Activated CD4-positive, alpha-beta T cell treated with anti-CD3 and anti-CD28 coated beads, Interleukin-2, Interleukin-6, amounts not matched to agents 100 ng/mL and 50 ng/mL, durations not matched to agents 16 hours and 8 hours (primary cell): Measurements from ENCODE around the gene WWC1.

Experiments
- DNase-seq: peaks from one replicate; pipeline ENCODE4 v3.0.0-alpha.2; 2020

Gene WWC1

DNA sequence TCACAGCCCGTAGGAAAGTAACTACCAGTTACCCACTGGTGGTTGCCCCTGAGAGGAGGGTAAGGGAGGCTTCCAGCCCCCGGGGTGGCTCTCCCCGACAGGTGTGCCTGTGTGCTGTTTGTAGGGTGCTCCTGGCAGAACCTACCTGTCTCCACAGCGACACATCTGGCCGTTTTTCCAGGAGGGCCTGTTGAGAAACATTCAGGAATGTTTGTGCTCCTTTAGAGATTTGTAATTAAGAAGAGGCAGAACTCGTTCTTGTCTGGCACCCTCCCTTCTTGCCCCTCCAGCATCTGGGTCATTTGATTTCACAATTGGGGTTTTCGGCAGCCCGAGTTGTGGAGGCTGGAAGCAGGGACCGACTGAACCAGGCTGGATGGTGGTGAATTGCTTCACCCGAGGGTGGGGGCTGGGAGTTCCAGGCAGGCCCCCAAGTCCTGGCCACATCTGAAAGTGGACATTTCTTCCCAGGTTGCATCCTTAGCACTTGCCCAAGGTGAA lies 74.2 kb downstream of the WWC1 start:
- no peak for DNase-seq

DNA sequence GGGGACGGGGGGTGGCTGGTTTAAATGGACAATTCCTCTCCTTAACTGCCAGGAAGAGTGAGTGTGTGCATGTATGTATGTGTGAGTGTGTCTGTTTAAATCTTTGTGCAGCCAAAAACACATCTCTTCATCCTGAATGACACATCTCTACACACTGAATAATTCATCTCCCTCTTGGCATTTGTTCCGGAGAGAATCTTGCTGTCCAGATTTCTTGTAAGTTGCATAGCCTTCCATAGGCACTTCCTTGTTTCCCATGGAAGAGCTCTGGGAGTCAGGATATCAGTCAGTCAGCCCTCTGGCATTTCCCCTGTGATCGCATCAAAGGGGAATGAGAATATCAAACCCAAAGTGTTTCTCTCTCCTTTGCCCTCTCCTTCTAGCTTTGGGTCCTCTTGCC lies 74.7 kb downstream of the WWC1 start:
- no peak for DNase-seq

DNA sequence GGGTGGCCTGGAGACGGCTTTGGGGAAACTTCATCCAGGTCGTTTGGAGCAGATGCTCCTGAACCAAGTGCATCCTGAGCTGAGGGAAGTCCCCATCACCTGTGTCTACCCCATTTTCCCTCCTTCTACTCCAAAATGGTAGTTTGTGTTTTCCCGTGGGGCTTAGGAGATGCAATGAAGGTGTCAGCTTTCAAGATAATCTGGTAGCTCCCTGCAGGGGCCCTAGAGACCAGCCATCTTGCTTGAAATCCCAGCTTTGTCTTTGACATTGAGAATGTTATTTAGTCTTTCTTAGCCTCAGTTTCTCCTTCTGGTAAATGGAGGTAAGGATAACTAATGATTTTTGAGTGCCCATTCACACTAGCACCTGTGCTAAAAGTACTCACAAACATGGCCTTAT lies 77.4 kb downstream of the WWC1 start:
- DNase-seq = no peak

DNA sequence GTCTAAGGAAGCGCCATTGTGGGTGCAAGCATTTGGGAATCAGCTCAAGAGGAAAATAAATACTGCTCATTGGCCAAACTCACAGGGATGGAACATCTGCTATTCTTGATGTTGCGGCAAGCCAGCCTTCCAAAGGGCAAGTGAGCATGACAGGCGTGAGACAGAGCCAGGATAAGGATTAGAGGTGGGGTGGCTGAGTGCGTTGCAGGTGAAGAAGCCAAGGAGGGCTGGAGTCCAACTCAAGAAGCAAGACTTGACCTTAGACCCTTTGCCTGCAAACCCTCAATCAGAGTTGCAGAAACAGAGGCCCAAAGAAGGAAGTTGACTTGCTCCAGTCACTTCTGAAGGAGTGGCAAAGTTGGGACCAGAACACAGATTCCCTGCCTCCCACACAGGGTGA lies 79.4 kb downstream of the WWC1 start:
- DNase-seq = no peak

DNA sequence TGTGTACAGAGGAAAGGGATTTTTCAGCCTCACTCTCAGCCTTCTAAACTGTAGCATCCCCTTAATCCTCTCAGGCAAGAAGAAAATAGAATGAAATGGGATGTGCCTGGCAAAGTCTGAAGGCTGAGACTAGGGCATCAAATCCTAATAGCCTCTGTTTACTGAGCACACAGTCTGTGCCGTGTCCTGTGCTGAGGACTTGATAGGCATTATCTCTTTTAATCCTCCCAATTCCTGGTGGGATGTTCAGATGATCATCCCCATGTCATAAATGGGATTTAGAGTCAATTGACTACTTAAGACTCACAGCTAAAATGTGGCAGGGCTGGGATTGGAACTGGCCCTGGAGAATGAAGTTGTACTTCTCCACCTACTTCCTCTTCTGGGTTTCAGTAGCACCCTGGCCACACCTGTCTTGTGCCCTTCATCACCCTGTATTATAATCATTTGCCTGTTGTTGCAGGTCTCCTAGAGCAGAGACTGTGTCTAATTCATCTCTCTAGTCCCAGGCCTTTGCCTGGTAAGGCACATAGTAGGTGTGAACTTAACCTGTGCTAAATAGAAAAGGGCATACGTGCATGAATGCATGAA lies 81.0 kb downstream of the WWC1 start:
- DNase-seq = no peak

DNA sequence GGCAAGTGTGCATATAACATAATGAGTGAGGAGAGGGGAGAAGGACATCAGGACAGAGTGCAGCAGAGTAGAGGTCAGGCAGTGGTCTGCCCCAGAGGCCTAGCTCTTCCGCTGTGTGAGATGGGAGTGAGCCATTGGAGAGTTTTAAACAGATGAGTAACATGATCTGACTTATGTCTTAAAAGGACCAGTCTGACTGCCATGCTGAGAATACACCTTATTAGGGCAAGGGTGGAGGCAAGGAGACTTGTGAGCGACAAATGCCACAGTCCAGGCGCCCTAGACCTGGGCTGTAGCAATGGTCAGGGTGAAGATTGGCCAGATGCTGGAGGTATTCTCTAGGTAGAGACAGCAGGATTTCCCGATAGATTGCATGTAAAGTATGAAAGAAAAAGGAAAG lies 83.1 kb downstream of the WWC1 start:
- DNase-seq = no peak

DNA sequence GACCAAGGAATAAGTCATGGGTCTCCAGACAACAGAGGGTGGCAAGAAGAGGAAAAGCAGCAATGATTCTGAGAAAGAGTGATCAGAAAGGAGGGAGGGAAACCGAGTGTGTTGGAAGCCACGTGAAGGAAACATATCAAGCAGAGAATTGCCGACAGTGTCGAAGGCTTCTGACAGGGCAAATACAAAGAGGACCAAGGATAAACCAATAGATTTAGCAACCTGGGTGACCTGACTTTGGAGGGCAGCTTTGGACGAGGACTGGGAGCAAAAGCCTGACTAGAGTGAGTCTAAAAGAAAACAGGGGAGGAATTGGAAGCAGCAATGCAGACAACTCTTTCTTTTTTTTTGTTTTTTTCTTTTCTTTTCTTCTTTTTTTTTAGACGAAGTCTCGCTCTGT lies 83.8 kb downstream of the WWC1 start:
- DNase-seq = no peak

DNA sequence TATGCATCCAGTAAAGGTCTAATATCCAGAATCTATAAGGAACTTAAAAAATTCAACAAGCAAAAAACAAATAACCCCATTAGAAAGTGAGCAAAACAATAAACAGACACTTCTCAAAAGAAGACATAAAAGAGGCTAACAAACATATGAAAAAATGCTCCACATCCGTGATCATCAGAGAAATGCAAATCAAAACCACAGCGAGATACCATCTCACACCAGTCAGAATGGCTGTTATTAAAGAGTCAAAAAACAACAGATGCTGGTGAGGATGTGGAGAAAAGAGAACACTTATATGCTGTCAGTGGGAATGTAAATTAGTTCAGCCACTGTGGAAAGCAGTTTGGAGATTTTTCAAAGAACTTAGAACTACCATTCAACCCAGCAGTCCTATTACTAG lies 86.1 kb downstream of the WWC1 start:
- peak; percentile 11 for DNase-seq

DNA sequence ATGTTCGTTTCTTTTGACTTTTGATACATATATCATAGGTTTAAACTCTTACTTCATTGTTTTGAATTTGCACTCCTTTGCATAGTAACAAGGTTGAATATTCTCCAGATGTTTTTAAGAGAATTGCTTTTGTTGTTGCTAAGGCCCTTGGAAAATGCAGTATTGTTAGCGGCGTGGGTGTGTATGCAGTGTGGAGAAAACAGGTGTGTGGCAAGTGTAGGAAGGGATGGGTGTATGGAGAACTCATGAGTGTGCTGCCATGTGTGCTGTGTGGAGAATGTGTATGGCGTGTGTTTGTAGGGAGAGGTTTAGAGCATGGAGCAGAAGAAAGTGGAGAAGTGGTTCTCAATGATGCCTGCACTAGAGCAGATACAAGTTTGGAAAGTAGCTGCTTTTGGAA lies 87.3 kb downstream of the WWC1 start:
- DNase-seq = no peak

DNA sequence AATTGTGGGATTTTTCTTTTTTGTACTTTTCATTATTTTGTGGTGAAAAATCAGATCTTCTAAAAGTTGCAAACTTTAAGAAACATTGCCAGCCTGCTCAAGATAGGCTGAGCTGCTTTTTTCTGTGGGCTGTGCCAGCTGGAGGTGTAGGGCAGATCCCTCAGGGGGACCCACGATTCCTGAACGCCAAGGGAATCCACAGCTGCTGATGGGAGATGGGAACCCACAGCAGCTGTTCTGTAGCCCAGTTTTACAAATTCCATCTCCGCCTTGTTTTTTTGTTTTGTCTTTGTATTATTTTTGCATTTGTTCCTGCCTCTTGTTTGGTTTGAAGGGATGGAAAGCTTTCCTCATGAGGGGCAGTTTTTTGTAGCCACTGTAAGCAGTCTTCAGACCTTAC lies 91.0 kb downstream of the WWC1 start:
- no peak for DNase-seq

DNA sequence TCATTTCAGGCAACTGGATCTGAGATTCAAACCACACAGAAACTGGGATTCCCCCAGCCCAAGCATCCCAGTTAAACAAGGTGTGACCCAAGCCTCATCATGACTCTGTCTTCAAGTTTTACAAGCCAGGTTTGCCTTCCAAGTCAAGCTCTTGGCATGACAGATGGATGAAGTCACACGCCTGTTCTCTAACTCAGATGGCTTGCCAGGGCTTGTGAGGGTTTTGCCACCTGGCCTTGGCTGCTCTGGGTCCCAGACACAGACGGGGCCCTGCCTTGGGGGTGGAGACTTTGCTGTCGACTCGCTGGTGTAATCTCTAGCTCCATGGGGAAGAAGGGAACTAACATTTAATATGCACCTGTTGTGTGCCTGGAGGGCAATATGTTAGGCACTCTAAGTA lies 99.0 kb downstream of the WWC1 start:
- no peak for DNase-seq

DNA sequence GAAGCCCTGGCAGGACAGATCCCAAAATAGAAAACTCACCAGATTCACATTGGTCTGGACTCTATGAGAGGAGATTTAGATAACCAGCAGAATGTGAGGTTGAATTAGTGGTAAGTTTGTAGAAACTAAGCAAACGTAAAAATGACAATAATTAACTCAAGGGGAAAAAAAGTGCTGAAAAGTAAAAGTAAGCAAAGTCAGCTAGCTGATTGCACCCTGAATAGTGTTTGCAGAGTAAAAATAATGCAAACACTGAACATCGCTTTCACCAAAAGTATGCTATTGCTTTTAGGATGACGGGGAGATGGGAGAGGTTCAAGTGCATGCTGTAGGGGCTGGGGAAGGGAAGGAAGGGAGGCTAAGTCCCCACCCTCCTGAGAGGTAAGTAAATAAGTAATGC lies 102.3 kb downstream of the WWC1 start:
- no peak for DNase-seq

DNA sequence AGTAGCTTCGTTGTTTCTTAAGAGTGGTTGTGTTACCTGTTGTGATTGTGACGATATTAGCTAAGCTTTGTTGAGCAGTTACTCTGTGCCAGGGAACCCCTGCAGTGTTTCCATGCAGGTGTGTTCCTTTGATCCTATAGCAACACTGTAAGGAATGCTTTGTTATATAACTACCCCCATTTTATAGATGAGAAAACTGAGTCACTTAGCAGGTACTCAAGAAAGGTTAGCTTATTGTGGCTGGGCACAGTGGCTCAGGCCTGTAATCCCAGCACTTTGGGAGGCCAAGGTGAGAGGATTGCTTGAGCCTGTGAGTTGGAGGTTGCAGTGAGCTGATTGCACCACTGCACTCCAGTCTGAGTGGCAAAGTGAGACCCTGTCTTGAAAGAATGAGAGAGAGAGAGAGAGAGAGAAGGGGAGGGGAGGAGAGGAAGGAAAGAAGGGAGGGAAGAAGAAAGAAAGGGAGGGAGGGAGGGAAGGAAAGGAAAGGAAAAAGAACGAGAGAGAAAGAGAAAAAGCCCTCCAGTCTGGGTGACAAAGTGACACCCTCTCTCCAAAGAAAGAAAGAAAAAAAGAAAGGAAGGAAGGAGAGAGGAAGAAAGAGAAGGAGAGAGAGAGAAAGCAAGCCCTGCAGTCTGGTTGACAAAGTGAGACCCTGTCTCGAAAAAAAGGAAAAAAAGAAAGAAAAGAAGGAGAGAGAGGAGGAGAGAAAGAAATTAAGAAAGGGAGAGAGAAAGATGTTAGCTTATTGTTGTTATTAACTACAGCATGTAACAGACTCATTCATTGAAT lies 109.2 kb downstream of the WWC1 start:
- DNase-seq = no peak

DNA sequence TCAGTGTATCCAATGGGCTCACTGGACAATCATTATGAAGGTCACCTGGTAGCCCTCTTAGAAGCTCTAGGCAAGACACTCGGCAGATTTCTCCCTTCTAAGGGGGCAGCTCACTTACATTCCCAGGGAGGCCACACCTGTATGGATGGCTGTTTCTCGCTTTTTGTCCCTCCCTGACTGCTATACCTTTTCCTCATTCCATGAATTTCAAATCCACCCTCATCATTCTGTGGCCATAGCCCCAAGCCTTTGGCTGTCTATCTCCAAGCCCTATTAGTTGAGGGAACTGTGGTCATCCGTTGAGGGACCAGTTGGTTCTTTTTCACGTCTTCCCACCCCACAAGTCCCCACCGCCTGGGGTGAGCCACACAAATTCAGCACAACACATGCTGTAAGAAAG lies 109.8 kb downstream of the WWC1 start:
- DNase-seq = no peak

DNA sequence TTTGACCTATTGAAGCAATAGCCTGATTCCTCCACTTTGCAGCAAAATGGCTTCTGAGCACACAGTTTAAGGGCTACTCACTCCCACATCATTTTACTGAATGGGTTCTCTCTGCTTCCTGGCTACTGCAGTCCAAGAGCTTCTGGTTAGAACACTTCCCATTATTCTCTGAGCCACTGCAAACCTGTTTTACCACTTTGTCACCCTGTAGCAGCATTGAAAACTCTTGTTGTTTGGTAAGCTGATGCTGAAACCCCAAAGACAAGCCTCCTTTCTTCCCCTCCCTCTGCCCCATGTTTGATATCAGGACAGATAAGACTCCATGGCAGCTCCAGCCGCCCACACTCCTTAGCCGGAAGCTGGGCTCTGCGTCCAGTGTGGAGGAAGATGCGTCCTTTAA lies 110.4 kb downstream of the WWC1 start:
- DNase-seq = no peak

DNA sequence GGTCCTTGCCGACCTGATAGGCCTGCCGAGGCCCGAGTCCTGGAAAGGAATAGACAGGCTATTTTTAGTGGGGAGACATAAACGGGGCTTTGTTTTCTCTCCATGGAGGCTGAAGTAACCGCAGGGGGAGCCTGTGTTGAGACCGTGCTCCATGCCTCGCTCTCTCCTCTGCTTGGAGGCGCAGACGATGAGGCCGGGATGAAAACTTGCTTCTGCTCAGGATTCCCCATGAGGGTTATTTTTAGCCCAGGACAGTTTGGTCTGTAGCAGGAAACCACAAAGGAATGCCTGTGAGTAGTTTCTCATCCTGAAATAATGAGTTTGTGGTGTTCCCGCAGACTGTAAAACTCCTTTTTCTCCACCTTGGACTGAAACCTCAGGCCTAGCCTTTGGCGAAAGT lies 112.9 kb downstream of the WWC1 start:
- no peak for DNase-seq

DNA sequence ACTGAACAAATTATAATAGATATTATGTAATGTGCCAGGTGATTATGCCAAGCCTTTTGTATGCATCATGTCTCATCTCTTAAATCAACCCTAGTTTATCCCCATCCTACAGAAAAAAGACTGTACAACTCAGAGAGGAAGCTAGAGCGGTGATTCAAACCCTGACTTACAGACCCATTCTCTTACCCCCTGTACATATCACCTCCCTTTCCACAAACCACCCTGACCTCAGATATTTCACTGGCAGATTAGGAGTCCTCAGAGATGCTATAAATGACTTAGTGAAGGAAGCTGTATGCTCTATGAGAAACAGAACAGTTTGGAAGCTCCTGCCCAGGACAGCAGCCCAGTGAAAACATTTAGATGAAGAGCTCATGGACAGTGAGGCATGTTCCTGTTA lies 115.8 kb downstream of the WWC1 start:
- peak; percentile 66 for DNase-seq

DNA sequence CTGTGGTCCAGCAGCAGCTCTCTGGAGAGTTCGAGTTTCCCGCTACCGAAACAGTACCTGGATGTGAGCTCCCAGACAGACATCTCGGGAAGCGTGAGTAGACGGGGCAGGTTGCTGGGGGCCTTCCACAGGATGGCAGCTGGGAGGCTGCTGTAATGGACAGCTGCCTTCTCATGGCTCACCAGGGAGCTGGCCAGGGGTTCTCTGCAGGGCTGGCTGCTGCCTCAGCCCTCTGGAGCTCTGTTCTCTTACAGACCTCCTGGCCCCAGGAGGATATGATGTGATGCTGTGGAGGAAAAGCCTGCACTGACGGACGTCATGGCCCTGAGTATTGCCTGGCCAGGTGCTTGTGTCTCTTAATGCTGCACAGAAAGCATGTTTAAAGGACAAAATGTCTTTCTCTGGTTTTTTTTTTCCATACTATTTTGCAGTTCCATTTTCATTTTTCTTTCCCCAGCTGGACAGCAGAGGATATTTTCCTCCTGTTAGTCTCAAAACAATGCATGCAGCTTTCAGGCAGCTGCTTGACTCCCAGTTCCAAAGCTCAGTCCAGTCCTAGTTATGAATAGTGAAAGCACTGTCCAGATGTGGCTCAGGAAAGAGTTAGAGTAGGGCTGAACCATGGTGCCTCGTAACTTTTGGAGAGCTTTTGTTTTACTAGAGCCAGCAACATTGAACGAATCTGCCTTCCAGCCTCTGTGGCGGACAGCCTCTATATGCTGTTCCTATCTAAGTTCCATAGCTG lies 117.3 kb downstream of the WWC1 start:
- no peak for DNase-seq

DNA sequence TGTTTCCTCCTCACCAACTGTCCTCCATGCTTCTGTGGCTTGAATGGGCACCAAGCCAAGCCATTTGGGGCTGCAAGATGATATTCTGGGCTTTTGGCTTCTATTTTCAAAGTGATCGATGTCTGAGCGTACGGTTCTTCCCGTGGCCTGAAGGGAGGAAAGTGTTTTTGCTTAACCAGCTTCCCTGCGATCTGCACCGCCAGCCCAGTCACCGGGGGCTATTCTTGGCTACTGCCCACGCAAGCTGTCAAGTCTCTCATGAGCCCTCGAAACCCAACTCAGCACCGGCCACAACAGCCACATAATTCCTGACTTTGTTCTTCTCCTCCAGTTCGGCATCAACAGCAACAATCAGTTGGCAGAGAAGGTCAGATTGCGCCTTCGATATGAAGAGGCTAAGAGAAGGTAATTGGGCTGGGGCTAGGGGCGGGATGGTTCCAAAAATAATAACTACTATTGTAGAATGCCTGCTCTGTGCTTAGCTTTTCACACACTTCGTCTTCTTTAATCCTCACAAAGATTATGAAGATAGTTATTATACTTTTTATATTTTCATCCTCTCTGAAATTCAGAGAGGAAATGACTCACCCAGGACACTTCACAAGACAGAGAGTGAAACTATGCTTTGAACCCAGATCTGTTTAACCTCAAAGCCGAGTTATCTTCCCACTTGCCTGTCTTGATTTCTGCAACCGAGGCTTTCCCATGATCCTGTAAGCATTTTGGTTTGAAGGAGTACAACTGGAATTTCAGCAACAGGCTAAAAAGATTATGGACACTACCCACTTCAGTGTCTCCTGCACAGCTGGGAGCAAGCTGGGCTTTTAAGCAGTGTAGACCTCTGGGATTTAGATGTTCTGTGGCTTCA lies 118.4 kb downstream of the WWC1 start:
- peak; percentile 58 for DNase-seq

DNA sequence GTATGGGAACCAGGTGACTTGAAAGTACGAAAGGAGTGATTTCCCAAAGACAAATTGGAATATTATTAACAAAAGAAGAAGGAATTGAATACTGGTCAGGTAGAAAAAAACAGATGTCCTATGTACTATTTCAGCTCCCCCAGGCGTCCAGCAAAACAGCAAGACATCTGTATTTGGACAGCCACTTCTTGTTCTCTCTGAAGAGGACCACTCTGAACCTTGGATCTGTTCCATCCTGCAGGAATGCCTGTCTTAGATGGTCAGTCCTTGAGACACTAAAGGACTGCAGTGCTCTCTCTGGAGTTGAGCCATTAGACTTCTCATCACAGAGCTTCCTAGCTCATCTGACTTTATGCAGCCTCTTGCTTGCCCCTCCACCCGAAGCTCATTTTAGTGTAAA lies 120.4 kb downstream of the WWC1 start:
- DNase-seq = no peak

DNA sequence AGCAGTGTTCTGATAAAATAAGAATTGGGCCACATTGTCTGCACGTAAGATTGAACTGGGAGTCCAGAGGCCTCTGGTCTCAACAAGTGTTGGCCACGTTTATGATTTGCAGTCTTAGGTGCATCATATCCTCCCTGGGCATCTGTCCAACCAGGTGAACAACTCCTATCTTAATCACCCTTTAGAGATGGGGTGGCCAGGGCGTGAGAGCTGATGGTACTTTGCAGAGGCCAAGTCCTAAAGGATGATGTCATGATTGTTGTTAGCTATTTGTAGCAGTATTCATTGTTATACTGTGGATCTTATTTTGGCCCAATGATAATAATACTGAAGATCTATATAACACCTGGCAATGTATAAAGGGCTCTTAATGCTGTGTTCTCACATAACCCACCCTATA lies 121.6 kb downstream of the WWC1 start:
- DNase-seq = no peak

DNA sequence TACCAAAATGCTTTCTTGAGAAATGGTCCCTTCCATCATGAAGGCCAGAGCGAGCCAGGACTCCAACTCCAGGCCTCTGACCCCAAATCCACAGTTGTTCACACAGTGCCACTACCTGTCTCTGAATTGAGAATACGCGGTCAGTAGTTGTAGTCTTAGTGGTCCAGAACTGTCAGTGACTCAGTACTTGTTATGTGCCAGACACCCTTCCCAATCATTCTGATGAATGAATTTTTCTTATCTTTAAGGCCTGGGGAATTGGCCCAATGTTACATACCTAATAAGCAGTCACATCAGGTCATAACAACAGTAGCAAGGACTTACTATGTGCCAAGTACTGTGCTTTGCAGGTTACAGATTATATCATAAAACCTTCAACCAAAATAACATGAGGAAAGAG lies 122.2 kb downstream of the WWC1 start:
- no peak for DNase-seq

DNA sequence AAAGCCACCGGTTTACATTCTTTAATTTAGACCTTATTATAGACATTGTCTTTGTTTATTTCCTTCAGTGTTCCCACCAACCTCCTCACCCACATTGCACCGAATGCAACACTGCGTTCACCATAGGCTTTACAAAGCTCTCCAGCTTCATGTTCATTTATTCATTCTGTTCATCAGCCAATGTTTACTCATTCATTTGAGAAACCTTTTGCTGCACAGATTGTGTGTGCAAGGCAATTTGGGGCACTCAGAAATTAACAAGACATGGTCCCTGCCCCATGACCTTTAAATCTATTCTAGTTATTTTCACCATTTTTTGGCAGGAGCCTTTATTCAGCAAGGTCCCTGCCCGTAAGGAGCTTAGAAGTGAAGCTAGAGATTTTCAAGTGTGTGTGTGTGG lies 124.0 kb downstream of the WWC1 start:
- DNase-seq = no peak
